GM12874 (cell line): ENCODE data around the gene PPM1B.

Source experiments
- TF ChIP-seq, protein P1 (sequence below): IDR thresholded peaks from 2 replicates; pipeline ENCODE4 v1.5.1; 2011; ENCODE audit warnings: low read depth, mild to moderate bottlenecking, control low read depth, low read length, moderate library complexity; ENCODE audit not compliant: insufficient read depth

Gene PPM1B

DNA sequence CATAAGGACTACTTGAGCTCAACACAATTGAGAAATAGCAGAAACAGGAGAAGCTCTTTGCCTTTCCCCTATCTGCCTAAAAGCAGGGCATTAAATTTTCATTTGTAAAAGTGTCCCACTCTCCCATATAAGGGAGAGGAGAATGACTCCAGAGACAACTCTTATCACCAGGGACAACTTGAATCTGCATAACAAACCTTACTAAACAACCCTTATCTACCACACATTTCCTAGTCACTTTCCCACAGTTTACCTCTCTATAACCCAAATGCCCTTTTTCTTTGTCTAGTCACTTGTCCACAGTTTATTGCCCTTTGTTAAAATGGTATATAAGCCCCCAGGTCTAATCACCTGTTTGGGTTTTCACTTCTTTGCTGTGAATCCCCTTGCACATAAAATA is 37.5 kb upstream of the PPM1B start:
- TF ChIP-seq, protein P1, sequence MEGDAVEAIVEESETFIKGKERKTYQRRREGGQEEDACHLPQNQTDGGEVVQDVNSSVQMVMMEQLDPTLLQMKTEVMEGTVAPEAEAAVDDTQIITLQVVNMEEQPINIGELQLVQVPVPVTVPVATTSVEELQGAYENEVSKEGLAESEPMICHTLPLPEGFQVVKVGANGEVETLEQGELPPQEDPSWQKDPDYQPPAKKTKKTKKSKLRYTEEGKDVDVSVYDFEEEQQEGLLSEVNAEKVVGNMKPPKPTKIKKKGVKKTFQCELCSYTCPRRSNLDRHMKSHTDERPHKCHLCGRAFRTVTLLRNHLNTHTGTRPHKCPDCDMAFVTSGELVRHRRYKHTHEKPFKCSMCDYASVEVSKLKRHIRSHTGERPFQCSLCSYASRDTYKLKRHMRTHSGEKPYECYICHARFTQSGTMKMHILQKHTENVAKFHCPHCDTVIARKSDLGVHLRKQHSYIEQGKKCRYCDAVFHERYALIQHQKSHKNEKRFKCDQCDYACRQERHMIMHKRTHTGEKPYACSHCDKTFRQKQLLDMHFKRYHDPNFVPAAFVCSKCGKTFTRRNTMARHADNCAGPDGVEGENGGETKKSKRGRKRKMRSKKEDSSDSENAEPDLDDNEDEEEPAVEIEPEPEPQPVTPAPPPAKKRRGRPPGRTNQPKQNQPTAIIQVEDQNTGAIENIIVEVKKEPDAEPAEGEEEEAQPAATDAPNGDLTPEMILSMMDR: no peak

DNA sequence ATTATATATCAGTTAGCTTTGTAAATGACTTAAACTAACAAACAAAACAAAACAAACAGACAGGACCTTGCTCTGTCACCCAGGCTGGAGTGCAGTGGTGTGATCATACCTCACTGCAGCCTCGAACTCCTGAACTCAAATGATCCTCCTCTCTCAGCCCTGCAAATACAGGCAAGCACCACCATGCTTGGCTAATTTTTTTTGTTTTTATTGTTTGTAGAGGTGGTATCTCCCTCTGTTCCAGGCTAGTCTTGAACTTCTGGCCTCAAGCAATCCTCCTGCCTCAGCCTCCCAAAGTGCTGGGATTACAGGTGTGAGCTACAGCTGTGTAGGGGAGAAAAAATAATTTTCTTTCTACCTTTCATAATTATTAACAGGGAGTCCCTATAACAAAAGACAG is 33.8 kb upstream of the PPM1B start:
- TF ChIP-seq, protein P1: no peak

DNA sequence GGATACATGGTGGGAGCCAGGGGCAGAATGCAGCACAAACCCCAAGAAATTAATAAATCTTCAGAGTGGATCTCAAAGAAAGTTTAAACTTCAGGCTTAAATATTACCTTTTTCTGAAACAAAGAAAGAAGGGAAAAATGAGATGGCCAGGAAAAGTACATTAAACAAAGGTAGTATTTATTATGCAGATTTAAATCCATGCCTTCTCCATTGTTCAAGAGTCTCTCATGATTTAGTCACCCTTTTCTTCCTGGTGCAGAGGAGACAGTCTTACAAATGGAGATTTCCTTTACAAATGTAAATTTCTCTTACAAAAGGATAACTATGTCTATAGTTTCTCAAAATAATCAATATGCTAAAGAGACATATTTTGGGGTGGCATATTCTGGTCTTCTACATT is 33.4 kb upstream of the PPM1B start:
- TF ChIP-seq, protein P1: no peak

DNA sequence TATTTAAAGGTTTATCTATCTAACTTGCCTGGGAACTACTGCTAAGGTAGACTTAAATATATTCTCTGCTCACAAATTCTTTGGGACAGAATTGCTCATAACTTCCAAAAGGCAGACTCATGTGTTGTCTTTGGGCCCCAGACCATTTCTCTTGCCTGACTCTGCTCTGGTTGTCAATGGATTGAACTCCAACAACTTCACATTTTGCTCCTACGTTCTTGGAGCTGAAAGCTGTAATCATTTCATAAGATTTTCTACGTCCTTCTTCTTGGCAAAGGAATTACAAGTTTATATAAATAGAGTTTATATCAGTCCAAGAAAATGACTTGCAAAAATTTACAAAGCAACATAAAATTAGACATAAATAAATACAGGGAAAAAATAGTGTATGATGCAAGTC is 32.9 kb upstream of the PPM1B start:
- TF ChIP-seq, protein P1: no peak

DNA sequence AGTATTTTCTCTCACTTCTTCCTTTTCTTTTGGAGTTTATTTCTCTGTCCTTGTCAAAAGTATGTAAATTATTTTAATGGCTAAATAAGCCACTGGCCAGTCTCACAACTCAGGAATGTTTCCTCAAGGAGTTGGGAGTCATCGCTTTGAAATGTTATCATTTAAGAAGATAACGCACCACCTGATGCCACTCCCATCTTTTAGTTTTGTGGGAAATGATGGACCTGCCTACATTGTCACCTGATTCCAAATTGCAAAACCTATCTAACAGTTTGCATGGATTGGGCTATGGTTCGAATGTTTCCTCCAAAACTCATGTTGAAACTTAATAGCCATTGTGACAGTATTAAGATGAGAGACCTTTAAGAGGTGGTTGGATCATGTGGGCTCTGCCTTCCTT is 32.4 kb upstream of the PPM1B start:
- TF ChIP-seq, protein P1: no peak

DNA sequence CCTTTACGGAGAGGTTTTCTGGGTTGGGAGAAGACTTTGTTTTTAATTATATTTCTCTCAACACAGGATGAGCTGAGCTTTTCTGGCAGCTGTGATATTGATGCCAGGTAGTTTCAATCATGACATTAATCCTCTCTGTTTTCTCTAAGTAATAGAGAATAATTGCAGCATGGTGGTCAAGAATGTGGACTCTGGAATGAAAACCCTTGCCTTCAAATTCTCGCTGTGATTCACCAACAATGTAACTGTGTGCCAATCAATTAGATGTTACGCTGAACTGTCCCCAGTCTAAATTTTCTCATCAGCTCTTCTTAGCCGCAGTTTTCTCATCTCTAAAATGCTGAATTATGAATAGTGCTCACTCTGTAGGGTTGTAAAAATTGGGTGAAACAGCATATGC is 31.6 kb upstream of the PPM1B start:
- TF ChIP-seq, protein P1: no peak

DNA sequence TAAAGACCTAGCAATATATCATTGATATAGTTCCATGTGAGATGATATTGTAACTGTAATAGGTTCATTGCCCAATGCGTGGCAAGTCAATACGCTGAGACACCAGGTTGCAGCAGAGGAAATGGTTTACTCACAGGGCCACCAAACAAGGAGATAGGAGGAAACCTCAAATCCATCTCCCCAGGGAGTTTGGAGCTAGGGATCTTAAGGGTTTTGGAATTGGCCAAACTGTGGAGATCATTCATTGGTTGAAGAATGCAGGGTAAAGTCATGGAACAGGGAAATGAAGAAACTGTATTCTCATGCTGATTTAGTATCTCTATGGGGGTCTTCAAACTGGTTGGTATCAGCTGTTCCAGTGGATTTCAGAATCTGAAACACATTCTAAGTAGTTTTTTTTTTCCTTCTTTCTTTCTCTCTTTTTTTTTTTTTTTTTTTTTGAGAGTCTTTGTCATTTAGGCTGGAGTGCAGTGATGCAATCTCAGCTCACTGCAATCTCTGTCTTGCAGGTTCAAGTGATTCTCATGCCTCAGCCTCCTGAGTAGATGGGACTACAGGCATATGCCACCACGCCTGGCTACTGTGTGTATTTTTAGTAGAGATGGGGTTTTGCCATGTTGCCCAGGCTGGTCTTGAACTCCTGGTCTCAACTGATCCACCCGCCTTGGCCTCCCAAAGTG is 30.7 kb upstream of the PPM1B start:
- TF ChIP-seq, protein P1: no peak
